ENCODE measurements around the gene NADK2. TPM values are rescaled to one million over a fixed set of nuclear protein-coding genes. Genes with fewer than 3 reads are reported as not detected.

The NADK2 gene
- total RNA-seq, 2 experiments from 2014 or later = 23.8 to 37.5 TPM

GRCh38 chr5:36281626-36282025 is 39.9 kb upstream of the NADK2 start:
- Histone ChIP-seq H3K4me3 (ENCODE audit: low read depth, low read length, poor library complexity, severe bottlenecking) (no peak overlapping the region), H3K9me2 (ENCODE audit: insufficient read depth, low read length) (no peaks in the 10 kb centered on the region), H3K36me3 (ENCODE audit: insufficient read depth, low read length) (no peaks in the 10 kb centered on the region), H4K20me1 (ENCODE audit: insufficient read depth, low read length) (no peaks in the 10 kb centered on the region), H2AFZ (ENCODE audit: low read length) (no peak overlapping the region), H3K9me3 (ENCODE audit: low read length) (no peaks in the 10 kb centered on the region), H3K79me2 (ENCODE audit: insufficient read depth, low read depth, low read length) (no peaks in the 10 kb centered on the region), H3K4me1 (ENCODE audit: insufficient read depth, low read length, poor library complexity, severe bottlenecking) (peaks cover 7% of the 10 kb centered on the region), H3K27ac (ENCODE audit: low read depth, low read length, poor library complexity, severe bottlenecking) (no peak overlapping the region), H3K4me2 (ENCODE audit: low read length) (no peak overlapping the region)
- no TSS peak for BruUV-seq (replicated peaks)
- TF ChIP-seq CTCF (conservative IDR thresholded peaks at IDR 0.05; ENCODE audit: low read length) = no peak
- no peak for TF ChIP-seq EZH2phosphoT487 (IDR thresholded peaks at IDR 0.05; ENCODE audit: borderline replicate concordance, low read depth, low read length)
- ChIA-PET CTCF (ENCODE audit: unreplicated experiment) (no interaction called here), POLR2A (no interaction called here)
- DNase-seq (ENCODE audit: low spot score) = no peak
- intact Hi-C loops (cut with micrococcal nuclease; ENCODE audit: unreplicated experiment) = no loop called here

- intact Hi-C loops (cut with micrococcal nuclease; ENCODE audit: unreplicated experiment) = no loop called here
- CTCF ChIA-PET (ENCODE audit: unreplicated experiment) = no interaction called here
- TF ChIP-seq CTCF (conservative IDR thresholded peaks at IDR 0.05; ENCODE audit: low read length) (no peak), EZH2phosphoT487 (IDR thresholded peaks at IDR 0.05; ENCODE audit: borderline replicate concordance, low read depth, low read length) (0 out of 2 replicates have a peak, but pooled peaks have one; percentile 12)
Observed at GRCh38 chr5:36279054-36279698, 37.5 kb upstream of the NADK2 start.

GRCh38 chr5:36277521-36278176 is 35.9 kb upstream of the NADK2 start:
- intact Hi-C loops (cut with micrococcal nuclease; ENCODE audit: unreplicated experiment) = no loop called here
- H3K36me3 ChIP-seq (ENCODE audit: insufficient read depth, low read length) = no peaks in the 10 kb centered on the region
- H2AFZ ChIP-seq (ENCODE audit: low read length) = no peak overlapping the region
- no peaks in the 10 kb centered on the region for H4K20me1 ChIP-seq (ENCODE audit: insufficient read depth, low read length)
- H3K4me1 ChIP-seq (ENCODE audit: insufficient read depth, low read length, poor library complexity, severe bottlenecking) = no peaks in the 10 kb centered on the region
- TF ChIP-seq CTCF (conservative IDR thresholded peaks at IDR 0.05; ENCODE audit: low read length) (no peak), EZH2phosphoT487 (IDR thresholded peaks at IDR 0.05; ENCODE audit: borderline replicate concordance, low read depth, low read length) (no peak)
- H3K9me3 ChIP-seq (ENCODE audit: low read length) = no peaks in the 10 kb centered on the region
- no peaks in the 10 kb centered on the region for H3K79me2 ChIP-seq (ENCODE audit: insufficient read depth, low read depth, low read length)
- no peak for DNase-seq (ENCODE audit: low spot score)
- ChIA-PET POLR2A (interaction anchor here (0.7 to 1.7 kb wide), 5 partner anchors 9 to 653 kb away, joined by 3 to 5 read pairs (median 4); no protein-coding TSS in a partner anchor), CTCF (ENCODE audit: unreplicated experiment) (interaction anchor here (1.1 kb wide), 1 partner anchor 12 kb away, joined by 4 read pairs; no protein-coding TSS in a partner anchor)
- H3K27ac ChIP-seq (ENCODE audit: low read depth, low read length, poor library complexity, severe bottlenecking) = no peak overlapping the region
- no peak overlapping the region for H3K4me2 ChIP-seq (ENCODE audit: low read length)
- H3K9me2 ChIP-seq (ENCODE audit: insufficient read depth, low read length) = no peaks in the 10 kb centered on the region
- H3K4me3 ChIP-seq (ENCODE audit: low read depth, low read length, poor library complexity, severe bottlenecking) = no peak overlapping the region
- no TSS peak for BruUV-seq (replicated peaks)

More at GRCh38 chr5:36279054-36279698, 37.5 kb upstream of the NADK2 start:
- H3K4me2 ChIP-seq (ENCODE audit: low read length) = no peak overlapping the region
- H3K36me3 ChIP-seq (ENCODE audit: insufficient read depth, low read length) = no peaks in the 10 kb centered on the region
- BruUV-seq (replicated peaks) = no TSS peak
- no peak overlapping the region for H3K4me3 ChIP-seq (ENCODE audit: low read depth, low read length, poor library complexity, severe bottlenecking)
- peaks cover 7% of the 10 kb centered on the region for H3K4me1 ChIP-seq (ENCODE audit: insufficient read depth, low read length, poor library complexity, severe bottlenecking)
- no peaks in the 10 kb centered on the region for H3K79me2 ChIP-seq (ENCODE audit: insufficient read depth, low read depth, low read length)
- H3K9me2 ChIP-seq (ENCODE audit: insufficient read depth, low read length) = no peaks in the 10 kb centered on the region
- H3K27ac ChIP-seq (ENCODE audit: low read depth, low read length, poor library complexity, severe bottlenecking) = no peak overlapping the region
- no peaks in the 10 kb centered on the region for H3K9me3 ChIP-seq (ENCODE audit: low read length)
- DNase-seq (ENCODE audit: low spot score) = no peak
- H2AFZ ChIP-seq (ENCODE audit: low read length) = peak overlapping the region; percentile 73; the same call in 1 of the 2 replicates
- POLR2A ChIA-PET = interaction anchor here (0.6 kb wide), 1 partner anchor 15 kb away, joined by 3 read pairs; no protein-coding TSS in a partner anchor
- no peaks in the 10 kb centered on the region for H4K20me1 ChIP-seq (ENCODE audit: insufficient read depth, low read length)
